HCT116 (cell line): Measurements from ENCODE around the gene CIART. TPM values are rescaled to one million over a fixed set of nuclear protein-coding genes. Genes with fewer than 3 reads are reported as not detected.

Source experiments
- CBX3 ChIP-seq: IDR thresholded peaks from 2 replicates; pipeline ENCODE4 v1.6.1; 2012; ENCODE audit warnings: low read depth
- CEBPB ChIP-seq: IDR thresholded peaks from 2 replicates; pipeline ENCODE4 v1.6.1; 2012; ENCODE audit warnings: low read depth
- EGR1 ChIP-seq: IDR thresholded peaks from 2 replicates; pipeline ENCODE4 v1.6.1; 2012; ENCODE audit warnings: low read depth
- ELF1 ChIP-seq: IDR thresholded peaks from 2 replicates; pipeline ENCODE4 v1.6.1; 2012; ENCODE audit warnings: low read depth, borderline replicate concordance
- EZH2 ChIP-seq: fragments of 200-600 bp; sonication (generic); IDR thresholded peaks from 2 replicates; pipeline ENCODE4 v1.6.1; 2017; ENCODE audit warnings: antibody characterized with exemption, mixed run types
- EZH2phosphoT487 ChIP-seq: fragments of 200-600 bp; IDR thresholded peaks from 2 replicates; pipeline ENCODE4 v1.6.1; 2018; ENCODE audit warnings: antibody characterized with exemption, borderline replicate concordance
- JUND ChIP-seq: IDR thresholded peaks from 2 replicates; pipeline ENCODE4 v1.6.1; 2012
- TCF7L2 ChIP-seq: IDR thresholded peaks from 2 replicates; pipeline ENCODE4 v1.7.0; 2011; ENCODE audit warnings: borderline replicate concordance, inconsistent platforms; ENCODE audit not compliant: insufficient read depth, insufficient read length; ENCODE audit errors: extremely low read depth
- ZFX ChIP-seq: fragments of 450-650 bp; IDR thresholded peaks from 2 replicates; pipeline ENCODE4 v1.6.1; 2017
- total RNA-seq: library from RNA; stranded (reverse); gene quantifications from one replicate; pipeline ENCODE4 v1.2.1, GENCODE V29; 2021; ENCODE audit not compliant: unreplicated experiment
- TF ChIP-seq, protein P1 (sequence below): IDR thresholded peaks from 2 replicates; pipeline ENCODE4 v1.6.1; 2012; ENCODE audit warnings: low read depth
- TF ChIP-seq, protein P2 (sequence below): IDR thresholded peaks from 2 replicates; pipeline ENCODE4 v1.6.1; 2012

The CIART gene
- total RNA-seq, 1 experiment from 2014 or later, result 0.22 TPM

DNA sequence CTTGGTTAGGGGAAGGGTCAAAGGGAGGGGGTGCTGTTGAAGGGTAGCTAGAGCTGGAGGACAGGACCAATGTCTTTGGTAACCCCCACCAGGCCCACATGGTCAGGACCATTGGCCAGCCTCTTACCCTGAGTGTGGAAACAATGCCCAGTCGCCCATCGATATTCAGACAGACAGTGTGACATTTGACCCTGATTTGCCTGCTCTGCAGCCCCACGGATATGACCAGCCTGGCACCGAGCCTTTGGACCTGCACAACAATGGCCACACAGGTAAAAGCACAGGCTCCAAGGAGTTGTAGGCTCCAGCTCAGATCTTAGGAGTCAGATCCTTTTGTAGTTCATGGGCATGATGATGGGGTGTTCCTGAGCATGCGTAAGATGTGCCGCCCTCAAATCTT lies 21.0 kb upstream of the CIART start (continued):
- TF ChIP-seq, protein P1, sequence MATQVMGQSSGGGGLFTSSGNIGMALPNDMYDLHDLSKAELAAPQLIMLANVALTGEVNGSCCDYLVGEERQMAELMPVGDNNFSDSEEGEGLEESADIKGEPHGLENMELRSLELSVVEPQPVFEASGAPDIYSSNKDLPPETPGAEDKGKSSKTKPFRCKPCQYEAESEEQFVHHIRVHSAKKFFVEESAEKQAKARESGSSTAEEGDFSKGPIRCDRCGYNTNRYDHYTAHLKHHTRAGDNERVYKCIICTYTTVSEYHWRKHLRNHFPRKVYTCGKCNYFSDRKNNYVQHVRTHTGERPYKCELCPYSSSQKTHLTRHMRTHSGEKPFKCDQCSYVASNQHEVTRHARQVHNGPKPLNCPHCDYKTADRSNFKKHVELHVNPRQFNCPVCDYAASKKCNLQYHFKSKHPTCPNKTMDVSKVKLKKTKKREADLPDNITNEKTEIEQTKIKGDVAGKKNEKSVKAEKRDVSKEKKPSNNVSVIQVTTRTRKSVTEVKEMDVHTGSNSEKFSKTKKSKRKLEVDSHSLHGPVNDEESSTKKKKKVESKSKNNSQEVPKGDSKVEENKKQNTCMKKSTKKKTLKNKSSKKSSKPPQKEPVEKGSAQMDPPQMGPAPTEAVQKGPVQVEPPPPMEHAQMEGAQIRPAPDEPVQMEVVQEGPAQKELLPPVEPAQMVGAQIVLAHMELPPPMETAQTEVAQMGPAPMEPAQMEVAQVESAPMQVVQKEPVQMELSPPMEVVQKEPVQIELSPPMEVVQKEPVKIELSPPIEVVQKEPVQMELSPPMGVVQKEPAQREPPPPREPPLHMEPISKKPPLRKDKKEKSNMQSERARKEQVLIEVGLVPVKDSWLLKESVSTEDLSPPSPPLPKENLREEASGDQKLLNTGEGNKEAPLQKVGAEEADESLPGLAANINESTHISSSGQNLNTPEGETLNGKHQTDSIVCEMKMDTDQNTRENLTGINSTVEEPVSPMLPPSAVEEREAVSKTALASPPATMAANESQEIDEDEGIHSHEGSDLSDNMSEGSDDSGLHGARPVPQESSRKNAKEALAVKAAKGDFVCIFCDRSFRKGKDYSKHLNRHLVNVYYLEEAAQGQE, result no peak
- no peak for TF ChIP-seq TCF7L2
- TF ChIP-seq EZH2phosphoT487, result no peak
- TF ChIP-seq CEBPB, result no peak
- TF ChIP-seq ZFX, result no peak
- no peak for TF ChIP-seq EZH2
- TF ChIP-seq, protein P2, sequence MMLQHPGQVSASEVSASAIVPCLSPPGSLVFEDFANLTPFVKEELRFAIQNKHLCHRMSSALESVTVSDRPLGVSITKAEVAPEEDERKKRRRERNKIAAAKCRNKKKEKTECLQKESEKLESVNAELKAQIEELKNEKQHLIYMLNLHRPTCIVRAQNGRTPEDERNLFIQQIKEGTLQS, result no peak
- no peak for TF ChIP-seq CBX3
- TF ChIP-seq JUND, result no peak
- TF ChIP-seq ELF1, result no peak
- no peak for TF ChIP-seq EGR1
- TF ChIP-seq, all 23 proteins: peak for 0
